ENCODE data around the gene TELO2.

DNA sequence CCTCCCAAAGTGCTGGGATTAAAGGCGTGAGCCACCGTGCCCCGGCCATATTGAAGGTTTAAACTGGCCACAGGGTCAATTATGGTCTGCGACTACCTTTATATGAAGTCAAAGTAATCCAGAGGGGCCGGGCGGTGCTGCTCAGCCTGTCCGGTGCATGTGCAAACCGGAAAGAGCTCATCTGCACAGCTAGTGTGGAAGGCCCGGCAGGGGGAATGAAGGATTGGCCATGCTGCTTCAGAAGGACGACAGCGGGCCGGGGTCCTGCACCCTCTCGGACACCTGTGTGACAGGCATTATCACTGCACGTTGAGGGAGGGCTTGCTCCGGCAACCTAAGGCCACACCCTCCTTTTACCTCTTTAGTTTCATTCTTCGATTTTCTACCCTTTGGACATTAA is 63.9 kb downstream of the TELO2 start:
- TF ChIP-seq POLR2AphosphoS5 (IDR thresholded peaks at IDR 0.05), result no peak
- TF ChIP-seq, protein P1, sequence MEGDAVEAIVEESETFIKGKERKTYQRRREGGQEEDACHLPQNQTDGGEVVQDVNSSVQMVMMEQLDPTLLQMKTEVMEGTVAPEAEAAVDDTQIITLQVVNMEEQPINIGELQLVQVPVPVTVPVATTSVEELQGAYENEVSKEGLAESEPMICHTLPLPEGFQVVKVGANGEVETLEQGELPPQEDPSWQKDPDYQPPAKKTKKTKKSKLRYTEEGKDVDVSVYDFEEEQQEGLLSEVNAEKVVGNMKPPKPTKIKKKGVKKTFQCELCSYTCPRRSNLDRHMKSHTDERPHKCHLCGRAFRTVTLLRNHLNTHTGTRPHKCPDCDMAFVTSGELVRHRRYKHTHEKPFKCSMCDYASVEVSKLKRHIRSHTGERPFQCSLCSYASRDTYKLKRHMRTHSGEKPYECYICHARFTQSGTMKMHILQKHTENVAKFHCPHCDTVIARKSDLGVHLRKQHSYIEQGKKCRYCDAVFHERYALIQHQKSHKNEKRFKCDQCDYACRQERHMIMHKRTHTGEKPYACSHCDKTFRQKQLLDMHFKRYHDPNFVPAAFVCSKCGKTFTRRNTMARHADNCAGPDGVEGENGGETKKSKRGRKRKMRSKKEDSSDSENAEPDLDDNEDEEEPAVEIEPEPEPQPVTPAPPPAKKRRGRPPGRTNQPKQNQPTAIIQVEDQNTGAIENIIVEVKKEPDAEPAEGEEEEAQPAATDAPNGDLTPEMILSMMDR (IDR thresholded peaks at IDR 0.05), result no peak
- no peak for TF ChIP-seq POLR2A (IDR thresholded peaks at IDR 0.05)
